Left ventricle myocardium inferior (tissue), 1 donor: ENCODE measurements around the gene KRT9. TPM values are rescaled to one million over a fixed set of nuclear protein-coding genes. Genes with fewer than 3 reads are reported as not detected.

ENCODE experiments used
- DNase-seq: peaks from one replicate; pipeline ENCODE4 v3.0.0-alpha.2; 2020
- H3K27ac ChIP-seq: fragments of 200-600 bp; replicated peaks from 2 replicates; pipeline ENCODE4 v1.8.0; 2021
- H3K27me3 ChIP-seq: fragments of 200-600 bp; 2 replicates; pipeline ENCODE4 v1.8.0; 2021; ENCODE audit warnings: low read depth
- H3K36me3 ChIP-seq: fragments of 200-600 bp; 2 replicates; pipeline ENCODE4 v1.8.0; 2021
- H3K4me1 ChIP-seq: fragments of 200-600 bp; 2 replicates; pipeline ENCODE4 v1.8.0; 2021
- H3K4me3 ChIP-seq: fragments of 200-600 bp; 2 replicates; pipeline ENCODE4 v1.8.0; 2021; ENCODE audit warnings: mild to moderate bottlenecking, moderate library complexity
- H3K9me3 ChIP-seq: fragments of 200-600 bp; replicated peaks from 2 replicates; pipeline ENCODE4 v1.8.0; 2021
- intact Hi-C: fragments of 100-400 bp; cut with micrococcal nuclease; formaldehyde crosslinking; loops from one replicate; pipeline ENCODE4 v1.11.0; 2022
- total RNA-seq: library from RNA; stranded (reverse); fragmentation: NEBNext Ultra II Directional; extraction: Animal tissue kit (Norgen Biotek cat#: 25700); gene quantifications from one replicate; pipeline ENCODE4 v1.2.1, GENCODE V29; 2021
- TF ChIP-seq, protein P1 (sequence below): fragments of 200-600 bp; IDR thresholded peaks from 2 replicates; pipeline ENCODE4 v1.8.0; 2021; ENCODE audit warnings: antibody characterized with exemption, mild to moderate bottlenecking, borderline replicate concordance
- donor health status: DM: no; HTN: yes; CAD: no; lungs with severe emphysema.

Gene KRT9
- total RNA-seq, 1 donor from 2014 or later = not detected

DNA sequence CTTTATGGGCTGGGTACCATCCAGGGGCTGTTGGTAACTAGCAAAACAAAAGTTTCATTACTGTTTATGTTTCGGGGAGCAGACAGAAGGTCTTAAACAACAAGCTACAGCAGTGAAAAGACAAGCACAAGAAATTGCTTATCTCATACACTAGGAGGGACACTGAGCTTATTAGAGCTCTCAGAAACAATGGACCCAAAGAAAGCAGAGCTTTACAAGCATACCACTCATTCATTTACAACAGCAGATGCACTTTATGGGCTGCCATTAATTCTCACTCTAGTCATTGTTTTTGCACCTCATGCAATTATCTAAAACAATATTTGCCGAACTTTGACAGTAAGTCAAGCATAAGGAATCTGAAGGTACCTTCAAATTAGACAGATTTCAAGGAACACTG is 30.7 kb upstream of the KRT9 start:
- Histone ChIP-seq H3K4me1 (no peaks in the 10 kb centered on the region), H3K36me3 (no peaks in the 10 kb centered on the region), H3K27ac (no peak overlapping the region), H3K9me3 (peaks cover 18% of the 10 kb centered on the region), H3K4me3 (no peak overlapping the region), H3K27me3 (peaks cover 35% of the 10 kb centered on the region)
- TF ChIP-seq, protein P1, sequence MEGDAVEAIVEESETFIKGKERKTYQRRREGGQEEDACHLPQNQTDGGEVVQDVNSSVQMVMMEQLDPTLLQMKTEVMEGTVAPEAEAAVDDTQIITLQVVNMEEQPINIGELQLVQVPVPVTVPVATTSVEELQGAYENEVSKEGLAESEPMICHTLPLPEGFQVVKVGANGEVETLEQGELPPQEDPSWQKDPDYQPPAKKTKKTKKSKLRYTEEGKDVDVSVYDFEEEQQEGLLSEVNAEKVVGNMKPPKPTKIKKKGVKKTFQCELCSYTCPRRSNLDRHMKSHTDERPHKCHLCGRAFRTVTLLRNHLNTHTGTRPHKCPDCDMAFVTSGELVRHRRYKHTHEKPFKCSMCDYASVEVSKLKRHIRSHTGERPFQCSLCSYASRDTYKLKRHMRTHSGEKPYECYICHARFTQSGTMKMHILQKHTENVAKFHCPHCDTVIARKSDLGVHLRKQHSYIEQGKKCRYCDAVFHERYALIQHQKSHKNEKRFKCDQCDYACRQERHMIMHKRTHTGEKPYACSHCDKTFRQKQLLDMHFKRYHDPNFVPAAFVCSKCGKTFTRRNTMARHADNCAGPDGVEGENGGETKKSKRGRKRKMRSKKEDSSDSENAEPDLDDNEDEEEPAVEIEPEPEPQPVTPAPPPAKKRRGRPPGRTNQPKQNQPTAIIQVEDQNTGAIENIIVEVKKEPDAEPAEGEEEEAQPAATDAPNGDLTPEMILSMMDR = no peak
- intact Hi-C loops = no loop called here
- DNase-seq = no peak

DNA sequence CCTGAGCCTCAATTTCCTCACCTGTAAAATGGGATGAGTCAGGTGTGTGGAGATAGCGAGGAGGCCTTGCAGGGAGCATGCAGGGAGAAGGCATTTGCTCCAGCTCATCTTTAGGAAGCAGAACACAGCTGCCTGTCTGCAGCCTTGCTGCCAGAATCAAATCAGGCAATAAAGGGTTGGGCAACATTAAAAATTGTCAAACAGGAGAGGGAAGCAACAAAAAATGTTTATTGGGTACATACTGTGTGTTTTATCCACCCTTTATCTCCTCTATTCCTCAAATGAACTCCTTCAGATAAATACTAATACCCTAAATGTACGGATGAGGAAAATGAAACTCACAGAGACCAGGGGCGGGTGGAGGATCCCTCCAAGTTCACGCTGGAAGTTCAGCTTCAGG is 28.5 kb upstream of the KRT9 start:
- TF ChIP-seq, protein P1 = no peak
- no peak overlapping the region for H3K4me3 ChIP-seq
- intact Hi-C loops = no loop called here
- H3K36me3 ChIP-seq = no peaks in the 10 kb centered on the region
- H3K4me1 ChIP-seq = no peaks in the 10 kb centered on the region
- H3K9me3 ChIP-seq = no peaks in the 10 kb centered on the region
- H3K27ac ChIP-seq = no peak overlapping the region
- DNase-seq = no peak
- H3K27me3 ChIP-seq = peaks cover 48% of the 10 kb centered on the region

DNA sequence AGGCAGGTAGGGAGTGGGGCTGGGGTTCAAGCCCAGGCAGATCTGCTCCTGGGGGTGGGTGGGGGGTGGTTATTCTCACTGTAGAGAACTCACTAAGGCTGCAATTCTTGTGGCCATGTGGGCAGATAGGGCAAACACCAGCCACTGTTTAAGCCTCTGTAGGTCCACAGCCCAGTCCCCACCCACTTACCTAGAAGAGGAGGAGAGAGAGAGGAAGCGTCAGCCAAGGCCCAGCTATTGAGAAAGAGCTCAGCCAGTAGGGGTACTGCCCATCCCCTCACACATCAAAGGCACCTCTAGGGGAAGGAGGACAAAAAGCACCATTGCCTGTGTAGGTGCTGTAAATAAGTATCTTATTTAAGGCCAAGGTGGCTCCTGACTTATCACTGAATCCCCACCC is 27.8 kb upstream of the KRT9 start:
- no peak for DNase-seq
- TF ChIP-seq, protein P1 = no peak
- Histone ChIP-seq H3K4me1 (no peaks in the 10 kb centered on the region), H3K4me3 (no peak overlapping the region), H3K27me3 (peaks cover 49% of the 10 kb centered on the region), H3K27ac (no peak overlapping the region), H3K9me3 (no peaks in the 10 kb centered on the region), H3K36me3 (no peaks in the 10 kb centered on the region)
- intact Hi-C loops = no loop called here

DNA sequence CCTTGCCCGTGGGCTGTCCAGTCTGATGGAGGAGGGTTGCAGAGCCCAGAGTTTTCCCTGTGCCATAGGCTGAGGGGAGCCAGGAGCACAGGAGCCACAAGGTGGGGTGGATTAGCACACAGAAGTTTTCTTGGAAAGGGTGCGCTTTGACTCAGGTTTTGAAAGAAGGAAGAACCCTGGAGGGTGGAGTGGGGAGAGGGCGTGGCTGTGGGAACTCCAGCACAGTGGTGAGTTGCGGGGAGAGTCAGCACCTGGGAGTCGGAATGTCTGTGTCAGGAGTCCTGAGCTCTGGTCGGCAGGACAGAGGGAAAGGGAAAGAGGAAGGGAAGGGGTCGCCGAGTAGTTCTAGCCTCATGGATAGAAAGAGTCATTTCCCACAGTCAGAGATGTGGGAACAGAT is 23.7 kb upstream of the KRT9 start:
- DNase-seq = no peak
- Histone ChIP-seq H3K9me3 (no peaks in the 10 kb centered on the region), H3K27ac (no peak overlapping the region), H3K4me1 (no peaks in the 10 kb centered on the region), H3K36me3 (no peaks in the 10 kb centered on the region), H3K4me3 (no peak overlapping the region), H3K27me3 (peaks cover 57% of the 10 kb centered on the region)
- intact Hi-C loops = no loop called here
- TF ChIP-seq, protein P1 = no peak

DNA sequence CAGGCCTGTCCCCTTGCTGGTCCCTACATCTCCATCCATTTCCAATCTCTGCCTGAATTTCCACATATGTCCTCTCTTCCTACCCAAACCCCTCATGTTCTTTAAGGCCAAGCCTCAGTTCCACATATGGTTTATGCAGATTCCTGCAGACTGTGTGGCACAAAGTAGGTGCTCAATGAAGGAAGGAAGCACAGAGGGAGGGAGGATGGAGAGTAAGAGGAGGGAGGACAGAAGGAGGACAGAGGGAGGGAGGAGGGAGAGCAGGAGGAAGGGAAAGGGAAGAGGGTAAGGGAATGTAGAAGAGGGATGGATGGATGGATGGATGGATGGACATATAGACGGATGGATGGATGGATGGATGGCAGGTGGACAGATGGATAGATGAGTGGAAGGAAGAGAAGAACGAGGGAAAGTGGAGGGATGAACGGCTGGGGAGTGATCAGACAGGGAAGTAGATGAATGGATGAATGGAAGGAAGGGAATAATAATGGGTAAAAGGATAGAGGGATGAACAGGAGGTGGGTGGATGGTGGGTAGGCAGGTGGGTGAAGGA is 22.6 kb upstream of the KRT9 start:
- Histone ChIP-seq H3K27me3 (peaks cover 68% of the 10 kb centered on the region), H3K27ac (no peak overlapping the region), H3K9me3 (no peaks in the 10 kb centered on the region), H3K4me3 (no peak overlapping the region), H3K36me3 (no peaks in the 10 kb centered on the region), H3K4me1 (no peaks in the 10 kb centered on the region)
- TF ChIP-seq, protein P1 = no peak
- intact Hi-C loops = no loop called here
- no peak for DNase-seq
